ENCODE results near the gene KLHL29.

Gene KLHL29

GRCh38 chr2:23530206-23530908 lies 145.4 kb downstream of the KLHL29 start:
- intact Hi-C loops (cut with DNase I), result no loop called here
- no peak for DNase-seq

- intact Hi-C loops (cut with DNase I), result no loop called here
- no peak for DNase-seq
Observed at GRCh38 chr2:23530909-23531276, 145.9 kb downstream of the KLHL29 start.

DNA sequence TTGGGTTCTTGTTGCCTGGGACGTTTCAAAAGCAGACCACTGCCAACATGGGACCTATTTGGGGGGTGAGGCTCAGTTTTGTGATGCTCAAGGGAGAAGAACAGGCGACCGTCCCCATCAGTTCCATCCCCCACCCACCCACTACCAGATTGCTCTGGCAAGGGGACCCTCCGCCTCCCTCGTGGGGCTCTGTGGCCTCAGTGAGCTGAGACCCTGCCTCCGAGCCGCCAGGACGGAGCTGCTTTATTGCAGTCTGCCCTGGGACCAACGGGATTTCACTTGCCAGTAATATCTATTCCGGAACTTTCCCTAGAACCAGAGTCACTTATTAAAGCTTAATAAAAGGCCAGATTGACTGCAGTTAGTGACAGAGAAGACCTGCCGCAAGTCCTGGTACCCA lies 146.3 kb downstream of the KLHL29 start:
- no peak for DNase-seq
- intact Hi-C loops (cut with DNase I), result no loop called here

GRCh38 chr2:23531881-23532280 lies 146.9 kb downstream of the KLHL29 start:
- intact Hi-C loops (cut with DNase I), result no loop called here
- no peak for DNase-seq

GRCh38 chr2:23532391-23533337 lies 147.7 kb downstream of the KLHL29 start:
- intact Hi-C loops (cut with DNase I), result no loop called here
- peak in 28 of 42 donors; percentile 18 to 74 (median 50) for DNase-seq

GRCh38 chr2:23533338-23533695 lies 148.3 kb downstream of the KLHL29 start:
- DNase-seq, result no peak
- intact Hi-C loops (cut with DNase I), result no loop called here

DNA sequence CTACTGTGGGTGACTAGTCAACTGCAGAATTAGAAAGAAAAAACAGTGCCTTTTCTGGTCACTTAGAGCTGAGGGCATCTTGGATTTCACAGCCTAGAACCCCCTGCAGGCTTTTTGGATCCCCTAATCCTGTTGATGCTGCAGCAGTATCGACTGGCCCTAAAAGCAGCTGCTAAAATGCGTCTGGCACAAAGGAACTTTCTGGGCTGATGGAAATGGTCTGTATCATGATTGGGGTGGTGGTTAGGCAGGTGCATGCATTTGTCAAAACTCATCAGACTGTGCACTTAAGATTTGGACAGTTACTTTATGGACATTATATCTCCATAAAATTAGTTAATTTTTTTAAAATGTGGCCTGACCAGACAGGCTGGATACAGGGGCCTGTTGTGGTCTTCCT lies 149.8 kb downstream of the KLHL29 start:
- intact Hi-C loops (cut with DNase I), result no loop called here

DNA sequence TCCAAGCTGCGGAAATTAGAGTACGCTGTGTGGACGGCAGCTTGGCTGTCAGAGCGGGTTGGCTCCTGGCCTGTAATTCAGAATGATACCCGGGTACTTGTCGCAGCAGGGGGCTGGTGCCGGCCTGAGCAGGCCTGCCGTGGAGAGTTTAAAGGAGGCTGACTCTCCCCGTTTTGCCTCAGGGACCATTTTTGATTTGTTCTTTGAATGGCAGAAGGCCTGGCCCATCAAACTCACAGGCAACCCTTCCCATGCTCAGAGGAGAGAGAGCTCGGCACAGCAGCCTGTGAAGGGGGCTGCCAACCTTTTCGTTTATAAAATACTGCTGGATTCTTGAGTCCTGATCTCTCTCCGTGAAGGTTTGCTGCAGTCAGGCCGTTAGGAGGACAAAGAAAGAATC lies 151.3 kb downstream of the KLHL29 start:
- intact Hi-C loops (cut with DNase I), result no loop called here
- no peak for DNase-seq

More for the DNA sequence above, 149.8 kb downstream of the KLHL29 start:
- no peak for DNase-seq

DNA sequence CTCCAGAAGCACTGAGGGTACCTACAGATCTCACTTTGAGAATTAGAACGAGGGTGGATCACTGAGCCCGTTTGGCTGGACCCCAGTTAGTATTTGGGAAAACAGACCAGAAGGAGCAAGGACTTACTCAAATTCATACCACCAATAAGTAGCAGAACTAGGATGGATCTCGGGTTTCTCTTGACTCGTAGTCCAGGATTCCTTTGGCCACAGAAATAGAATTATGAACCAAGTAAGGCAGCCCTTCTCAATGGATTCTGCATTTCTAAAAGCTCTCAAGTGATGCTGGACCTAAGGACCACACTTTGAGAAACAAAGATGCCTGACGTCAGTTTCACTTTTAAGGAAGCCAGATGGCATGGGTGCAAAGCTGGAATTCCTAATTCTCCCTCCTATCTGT lies 153.0 kb downstream of the KLHL29 start:
- intact Hi-C loops (cut with DNase I), result no loop called here
- no peak for DNase-seq

DNA sequence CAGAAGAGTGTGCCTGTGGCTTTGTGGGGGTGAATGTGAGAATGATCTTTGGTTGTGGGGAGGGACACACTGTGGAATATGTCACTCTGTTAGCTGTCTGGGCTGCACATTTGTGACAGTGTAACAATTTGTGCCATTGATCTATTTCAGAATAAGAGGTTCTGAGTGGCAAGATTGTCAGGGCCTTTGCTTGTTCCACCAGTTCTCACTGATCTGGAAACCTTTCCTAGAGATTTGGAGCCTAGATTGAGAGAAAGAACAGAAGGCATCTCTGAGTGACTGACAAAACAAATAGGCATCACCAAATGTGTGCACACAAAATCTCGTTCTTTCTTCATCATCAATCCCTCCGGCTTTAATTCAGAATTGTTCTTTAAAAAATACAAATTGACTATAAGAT lies 153.6 kb downstream of the KLHL29 start:
- intact Hi-C loops (cut with DNase I), result no loop called here
- no peak for DNase-seq

DNA sequence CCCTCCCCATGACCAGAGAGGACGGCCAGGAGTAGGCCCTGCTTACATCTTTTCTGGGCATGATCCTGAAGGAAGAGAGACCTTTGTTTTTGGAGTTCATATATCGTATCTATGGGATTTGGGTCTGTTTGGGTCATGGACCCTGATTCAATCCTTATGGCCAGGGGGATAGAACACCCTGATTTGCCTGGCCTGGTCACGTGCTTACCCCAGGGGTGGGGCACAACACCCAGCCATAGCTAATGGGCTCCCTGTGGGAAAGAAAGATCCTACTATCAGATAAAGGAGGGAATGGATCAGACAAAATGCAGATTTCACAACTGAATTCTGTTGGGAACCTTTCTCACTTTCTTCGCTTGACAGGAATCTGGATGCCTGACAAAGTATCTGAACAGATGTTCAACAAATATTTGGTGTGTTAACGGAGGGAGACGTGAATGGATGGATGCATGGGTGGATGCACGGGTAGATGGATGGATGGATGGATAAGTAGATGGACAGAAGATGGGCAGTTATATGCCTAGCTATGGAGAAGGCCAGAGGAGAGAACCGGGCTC lies 155.9 kb downstream of the KLHL29 start:
- no peak for DNase-seq
- intact Hi-C loops (cut with DNase I), result no loop called here

GRCh38 chr2:23541503-23542229 lies 156.7 kb downstream of the KLHL29 start:
- DNase-seq, result no peak
- intact Hi-C loops (cut with DNase I), result no loop called here

- no peak for DNase-seq
- intact Hi-C loops (cut with DNase I), result no loop called here
Observed at GRCh38 chr2:23542230-23542789, 157.3 kb downstream of the KLHL29 start.

DNA sequence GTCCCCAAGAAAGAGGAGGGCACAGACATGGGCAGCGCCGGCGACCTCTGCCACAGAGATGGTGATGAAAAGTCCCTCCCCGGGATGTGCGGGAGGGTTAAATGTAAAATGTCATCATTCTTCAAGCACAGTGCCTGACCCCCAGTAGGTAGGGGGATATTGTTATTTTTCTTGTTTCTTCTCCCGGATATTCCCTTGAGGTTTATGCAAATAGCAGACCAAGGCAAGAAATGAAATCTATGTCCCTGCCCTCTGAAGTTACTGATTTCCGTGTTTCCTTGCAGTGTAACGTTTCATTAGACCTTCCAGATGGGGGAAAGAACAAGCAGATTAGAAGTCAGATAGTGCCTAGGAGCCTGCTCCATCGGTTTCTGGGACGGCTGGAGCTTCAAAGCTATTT lies 158.3 kb downstream of the KLHL29 start:
- no peak for DNase-seq
- intact Hi-C loops (cut with DNase I), result no loop called here

DNA sequence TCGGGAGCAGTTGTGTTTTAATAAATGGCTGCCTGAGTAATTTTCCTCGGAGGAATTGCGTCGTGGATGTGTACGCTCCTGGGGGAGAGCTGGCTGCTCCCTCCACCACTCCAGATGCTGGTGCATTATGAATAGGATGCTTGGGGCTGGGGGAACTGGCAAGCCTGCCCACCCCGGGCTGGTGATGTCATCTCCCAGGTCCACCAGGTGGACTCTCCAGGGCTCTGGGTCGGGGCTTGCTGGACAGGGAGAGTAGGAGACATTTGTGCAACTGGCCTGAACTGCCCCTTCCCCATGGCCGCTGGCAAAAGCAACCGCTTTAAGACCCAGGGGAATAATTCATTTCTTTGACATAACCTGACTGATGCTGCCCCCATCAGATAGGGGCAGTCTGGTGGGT lies 158.7 kb downstream of the KLHL29 start:
- DNase-seq, result no peak

GRCh38 chr2:23544589-23545295 lies 159.8 kb downstream of the KLHL29 start:
- no peak for DNase-seq
- intact Hi-C loops (cut with DNase I), result no loop called here

More for the DNA sequence above, 158.7 kb downstream of the KLHL29 start:
- intact Hi-C loops (cut with DNase I), result no loop called here

- no peak for DNase-seq
- intact Hi-C loops (cut with DNase I), result no loop called here
Observed at GRCh38 chr2:23545396-23545795, 160.4 kb downstream of the KLHL29 start.

GRCh38 chr2:23545811-23546210 lies 160.8 kb downstream of the KLHL29 start:
- DNase-seq, result no peak
- intact Hi-C loops (cut with DNase I), result no loop called here

- DNase-seq, result no peak
- intact Hi-C loops (cut with DNase I), result no loop called here
Observed at GRCh38 chr2:23546913-23547312, 161.9 kb downstream of the KLHL29 start.

Measured in head of caudate nucleus (tissue), 42 donors.